H1 (cell line): ENCODE data around the gene UMODL1. TPM values are rescaled to one million over a fixed set of nuclear protein-coding genes. Genes with fewer than 3 reads are reported as not detected.

Source experiments
- CTCF ChIA-PET: fragments of 300-600 bp; sonication (Branson Sonifier 250); formaldehyde crosslinking; loops from one replicate; lab custom pipeline; 2021; ENCODE audit not compliant: partially characterized antibody; lab: Charles Lee
- POLR2A ChIA-PET: fragments of 300-600 bp; sonication (Branson Sonifier 250); formaldehyde crosslinking; loops from one replicate; lab custom pipeline; 2021; ENCODE audit warnings: inconsistent platforms; ENCODE audit not compliant: partially characterized antibody; lab: Charles Lee
- DNase-seq, 2 experiments: peaks; one replicate each; pipeline versions ENCODE4 v3.0.0 to v3.0.0-alpha.2; 2010 to 2022; ENCODE audit warnings: low spot score in 2 of 2, low read depth in 1 of 2, mixed read lengths in 1 of 2
- FAIRE-seq: peaks from 2 replicates; lab custom pipeline; 2011; peaks lifted over from hg19 to GRCh38; lab: Jason Lieb, UNC
- H2AFZ ChIP-seq: 2 replicates; pipeline ENCODE4 v1.8.1; 2012; ENCODE audit warnings: low read length, inconsistent platforms
- H2AK5ac ChIP-seq: 2 replicates; pipeline ENCODE4 v1.6.1; 2013; ENCODE audit warnings: low read depth, low read length
- H2BK120ac ChIP-seq: replicated peaks from 2 replicates; pipeline ENCODE3; 2013; ENCODE audit warnings: low read depth, low read length, inconsistent platforms
- H2BK12ac ChIP-seq: 2 replicates; pipeline ENCODE4 v1.6.1; 2013; ENCODE audit warnings: low read depth, low read length
- H2BK15ac ChIP-seq: 2 replicates; pipeline ENCODE4 v1.6.1; 2013; ENCODE audit warnings: low read length
- H2BK20ac ChIP-seq: 2 replicates; pipeline ENCODE4 v1.6.1; 2013; ENCODE audit warnings: low read length
- H2BK5ac ChIP-seq: 2 replicates; pipeline ENCODE4 v1.6.1; 2013; ENCODE audit warnings: low read depth, low read length
- H3K14ac ChIP-seq: 2 replicates; pipeline ENCODE4 v1.6.1; 2013; ENCODE audit warnings: inconsistent platforms; ENCODE audit not compliant: insufficient read length
- H3K18ac ChIP-seq: 2 replicates; pipeline ENCODE4 v1.6.1; 2013; ENCODE audit warnings: low read length; ENCODE audit errors: extremely low read depth
- H3K23ac ChIP-seq: 2 replicates; pipeline ENCODE4 v1.6.1; 2013; ENCODE audit warnings: inconsistent platforms; ENCODE audit not compliant: insufficient read length
- H3K23me2 ChIP-seq: 2 replicates; pipeline ENCODE4 v1.6.1; 2013; ENCODE audit warnings: low read depth, low read length
- H3K27ac ChIP-seq: 2 replicates; pipeline ENCODE4 v1.6.1; 2011; ENCODE audit warnings: low read depth, low read length, inconsistent platforms
- H3K27me3 ChIP-seq, 4 experiments: replicated peaks in 1 of 4; 1 replicate in 1 of 4; 2 replicates in 3 of 4; pipeline versions ENCODE4 v1.6.1 to v1.8.1; 2011 to 2013; ENCODE audit warnings: low read length in 3 of 4, mild to moderate bottlenecking in 3 of 4, inconsistent platforms in 2 of 4, mixed read lengths in 2 of 4, moderate library complexity in 1 of 4; ENCODE audit not compliant: control insufficient read depth in 3 of 4, insufficient read depth in 3 of 4; ENCODE audit errors: extremely low read depth in 1 of 4
- H3K36me3 ChIP-seq, 4 experiments: 2 replicates each; pipeline versions ENCODE4 v1.6.1 to v1.8.1; 2011 to 2013; ENCODE audit warnings: mild to moderate bottlenecking in 4 of 4, low read length in 3 of 4, moderate library complexity in 2 of 4, control low read depth in 1 of 4, inconsistent platforms in 1 of 4; ENCODE audit not compliant: insufficient read depth in 4 of 4, control insufficient read depth in 2 of 4
- H3K4ac ChIP-seq: replicated peaks from 2 replicates; pipeline ENCODE3; 2013; ENCODE audit warnings: low read length, low read depth, mixed read lengths, inconsistent platforms; ENCODE audit not compliant: insufficient read length
- H3K4me1 ChIP-seq, 4 experiments: replicated peaks in 1 of 4; 1 replicate in 1 of 4; 2 replicates in 3 of 4; pipeline versions ENCODE4 v1.6.1 to v1.8.1; 2011 to 2013; ENCODE audit warnings: low read length in 3 of 4, inconsistent platforms in 2 of 4, mixed read lengths in 1 of 4; ENCODE audit not compliant: insufficient read depth in 4 of 4, control insufficient read depth in 3 of 4
- H3K4me2 ChIP-seq, 2 experiments: 2 replicates each; pipeline versions ENCODE4 v1.6.1 to v1.8.1; 2011 to 2013; ENCODE audit warnings: low read depth in 2 of 2, low read length in 2 of 2, control low read depth in 1 of 2, inconsistent platforms in 1 of 2, mild to moderate bottlenecking in 1 of 2; ENCODE audit not compliant: insufficient read depth in 1 of 2
- H3K4me3 ChIP-seq, 4 experiments: fragments of 200-600, 300-600 bp in 1 of 4; sonication (generic), shearing (Covaris generic), sonication (Bioruptor Twin) in 1 of 4; 2 replicates each; pipeline versions ENCODE4 v1.5.1 to v1.8.1; 2011 to 2016; ENCODE audit warnings: low read length in 4 of 4, low read depth in 3 of 4, control low read depth in 2 of 4, inconsistent platforms in 2 of 4, mild to moderate bottlenecking in 2 of 4, mixed read lengths in 1 of 4, moderate library complexity in 1 of 4; ENCODE audit not compliant: insufficient read depth in 2 of 4; ENCODE audit errors: extremely low read depth in 1 of 4
- H3K56ac ChIP-seq: replicated peaks from 2 replicates; pipeline ENCODE3; 2013; ENCODE audit warnings: low read depth, mild to moderate bottlenecking, mixed read lengths, low read length, inconsistent platforms; ENCODE audit not compliant: insufficient read length
- H3K79me1 ChIP-seq: 2 replicates; pipeline ENCODE4 v1.6.1; 2013; ENCODE audit warnings: low read depth, low read length, control low read depth
- H3K79me2 ChIP-seq, 2 experiments: 2 replicates each; pipeline versions ENCODE4 v1.6.1 to v1.8.1; 2012 to 2013; ENCODE audit warnings: low read length in 2 of 2, mild to moderate bottlenecking in 2 of 2, inconsistent platforms in 1 of 2; ENCODE audit not compliant: insufficient read depth in 2 of 2, control insufficient read depth in 1 of 2
- H3K9ac ChIP-seq, 4 experiments: replicated peaks in 1 of 4; 1 replicate in 1 of 4; 2 replicates in 3 of 4; pipeline versions ENCODE4 v1.6.1 to v1.8.1; 2011 to 2013; ENCODE audit warnings: low read depth in 3 of 4, low read length in 3 of 4, control low read depth in 2 of 4, mild to moderate bottlenecking in 2 of 4, moderate library complexity in 2 of 4, inconsistent platforms in 1 of 4; ENCODE audit errors: extremely low read depth in 1 of 4
- H3K9me3 ChIP-seq, 2 experiments: 2 replicates each; pipeline versions ENCODE4 v1.6.1 to v1.8.1; 2012 to 2013; ENCODE audit warnings: mild to moderate bottlenecking in 2 of 2, moderate library complexity in 2 of 2, control low read depth in 1 of 2, inconsistent platforms in 1 of 2, low read depth in 1 of 2, low read length in 1 of 2, mixed read lengths in 1 of 2; ENCODE audit not compliant: insufficient read depth in 2 of 2
- H4K20me1 ChIP-seq, 2 experiments: replicated peaks in 1 of 2; 2 replicates each; pipeline versions ENCODE3 to v1.8.1; 2011 to 2013; ENCODE audit warnings: inconsistent platforms in 2 of 2, low read length in 2 of 2, mild to moderate bottlenecking in 1 of 2; ENCODE audit not compliant: insufficient read depth in 2 of 2, control insufficient read depth in 1 of 2
- H4K5ac ChIP-seq: 2 replicates; pipeline ENCODE4 v1.6.1; 2013; ENCODE audit warnings: low read length, low read depth, mixed read lengths, inconsistent platforms; ENCODE audit not compliant: insufficient read length
- H4K8ac ChIP-seq: 2 replicates; pipeline ENCODE4 v1.8.0; 2013; ENCODE audit warnings: mild to moderate bottlenecking, moderate library complexity, low read length, inconsistent platforms; ENCODE audit not compliant: insufficient read depth; ENCODE audit errors: extremely low read depth
- H4K91ac ChIP-seq: replicated peaks from 2 replicates; pipeline ENCODE3; 2013; ENCODE audit warnings: low read length, mixed read lengths, inconsistent platforms; ENCODE audit not compliant: insufficient read length
- ATF3 ChIP-seq: IDR thresholded peaks from 2 replicates; pipeline ENCODE4 v1.6.1; 2011; ENCODE audit warnings: low read depth, mild to moderate bottlenecking, low read length; ENCODE audit not compliant: insufficient read depth
- CBX5 ChIP-seq: fragments of 300-800, 300-1000 bp; sonication (generic); IDR thresholded peaks from 2 replicates; pipeline ENCODE4 v1.7.1; 2016; ENCODE audit warnings: antibody characterized with exemption, low read length, low read depth
- CTBP2 ChIP-seq: IDR thresholded peaks from 2 replicates; pipeline ENCODE4 v1.7.0; 2011; ENCODE audit warnings: borderline replicate concordance, mild to moderate bottlenecking, moderate library complexity, mixed read lengths, low read length; ENCODE audit not compliant: insufficient read depth, insufficient read length
- EGR1 ChIP-seq: IDR thresholded peaks from 2 replicates; pipeline ENCODE4 v1.6.1; 2011; ENCODE audit warnings: low read depth, low read length, borderline replicate concordance
- KDM1A ChIP-seq: fragments of 200-600, 300-600 bp; sonication (generic); IDR thresholded peaks from 2 replicates; pipeline ENCODE4 v1.7.1; 2016; ENCODE audit warnings: mild to moderate bottlenecking, low read length, borderline replicate concordance
- RXRA ChIP-seq: IDR thresholded peaks from 2 replicates; pipeline ENCODE4 v1.6.1; 2011; ENCODE audit warnings: low read depth, mild to moderate bottlenecking, low read length, moderate library complexity; ENCODE audit not compliant: insufficient read depth
- SIX5 ChIP-seq: IDR thresholded peaks from 2 replicates; pipeline ENCODE4 v1.6.1; 2011; ENCODE audit warnings: mild to moderate bottlenecking, low read depth, low read length
- ZNF274 ChIP-seq: IDR thresholded peaks from 2 replicates; pipeline ENCODE4 v1.7.0; 2012; ENCODE audit warnings: low read length, borderline replicate concordance; ENCODE audit errors: extremely low read depth
- WGBS, 2 experiments: shearing (Covaris generic) in 1 of 2; methylation state at CpG; one replicate each; pipeline versions ENCODE4 v1.1.6 to v1.1.7; 2013 to 2015; ENCODE audit warnings: low lambda C conversion rate in 2 of 2, mixed read lengths in 2 of 2, inconsistent platforms in 1 of 2, low coverage in 1 of 2, missing lambda C conversion rate in 1 of 2; ENCODE audit not compliant: insufficient replicate concordance in 2 of 2, insufficient coverage in 1 of 2, insufficient read length in 1 of 2; ENCODE audit errors: extremely low coverage in 1 of 2, missing lambda C conversion rate in 1 of 2; 5-methylcytosine and 5-hydroxymethylcytosine counted together
- polyA plus RNA-seq, 7 experiments: library from polyadenylated mRNA; depleted of rRNA in 3 of 7; stranded (reverse) in 5 of 7; unstranded in 2 of 7; fragments of >200 nt in 5 of 7; fragments of 200-250 nt in 2 of 7; gene quantifications; 1 replicate in 5 of 7; 2 replicates in 1 of 7; 4 replicates in 1 of 7; pipeline versions ENCODE4 v1.2.1 to v1.2.3, GENCODE V29; 2011 to 2013; ENCODE audit warnings: missing spikeins in 2 of 7, mixed read lengths in 2 of 7
- total RNA-seq: library from RNA; stranded (reverse); fragmentation: NEBNext Ultra II Directional; extraction: Animal tissue kit (Norgen Biotek cat#: 25700); gene quantifications from 2 replicates; pipeline ENCODE4 v1.2.1, GENCODE V29; 2021

UMODL1 gene
- total and polyA plus RNA-seq, 2 of the 8 experiments (the other 6 are each of a cell fraction or from before 2014, with no cell fraction given): not detected

GRCh38 chr21:42124826-42125570 lies 53.9 kb downstream of the UMODL1 start:
- Histone ChIP-seq H4K8ac (peak overlapping the region; percentile 53), H3K27ac (no peak overlapping the region), H4K5ac (no peak overlapping the region), H3K79me2 (no peaks in the 10 kb centered on the region), H3K9me3 (no peaks in the 10 kb centered on the region), H2AFZ (no peak overlapping the region), H2BK5ac (no peak overlapping the region), H2BK12ac (peak overlapping the region; percentile 68; the same call in 1 of the 2 replicates), H3K4me2 (no peak overlapping the region), H2BK15ac (no peak overlapping the region), H3K23ac (no peak overlapping the region), H3K36me3 (no peaks in the 10 kb centered on the region; a peak in 1 of 8 replicates), H3K18ac (no peak overlapping the region), H2BK20ac (0 out of 2 replicates have a peak overlapping the region, but pooled peaks have one; percentile 32), H2AK5ac (no peak overlapping the region), H4K20me1 (peaks cover 0 to 6% of the 10 kb centered on the region in 2 experiments), H3K4me1 (peaks cover 0 to 6% (median 4%) of the 10 kb centered on the region in 4 experiments; a peak in 4 of 7 replicates), H3K23me2 (peaks cover 3% of the 10 kb centered on the region; the same call in 1 of the 2 replicates), H3K14ac (no peak overlapping the region), H4K91ac (no peak overlapping the region), H3K56ac (no peak overlapping the region), H3K4ac (no peak overlapping the region), H3K4me3 (no peak overlapping the region), H3K9ac (no peak overlapping the region), H3K79me1 (no peaks in the 10 kb centered on the region), H3K27me3 (no peaks in the 10 kb centered on the region), H2BK120ac (no peak overlapping the region)
- FAIRE-seq: no peak
- TF ChIP-seq EGR1: no peak
- TF ChIP-seq SIX5: no peak
- no peak for TF ChIP-seq RXRA
- TF ChIP-seq ZNF274: no peak
- no peak for TF ChIP-seq CTBP2
- TF ChIP-seq ATF3: no peak
- TF ChIP-seq CBX5: no peak
- no peak for TF ChIP-seq KDM1A
- no peak for DNase-seq
- WGBS, 2 experiments: 86% methylated on average over 19 of the region's 19 CpGs; no CpG with 5 or more reads in 1 of the 2 experiments
- ChIA-PET CTCF (interaction anchor here (0.8 to 2.2 kb wide), 19 partner anchors 8 to 482 kb away, joined by 3 to 12 read pairs (median 4); no protein-coding TSS in a partner anchor), POLR2A (interaction anchor here (0.9 kb wide), 1 partner anchor 8 kb away, joined by 3 read pairs; no protein-coding TSS in a partner anchor)
